GM21526 (cell line): Measurements from ENCODE around the gene EPHA2.
"Not testable (repeated sequence)": the region's sequence is repeated elsewhere in the genome, so short reads cannot be mapped to it uniquely, and the experiment has no call there.

ENCODE experiments used
- ATAC-seq: cut with Tn5 transposase; IDR thresholded peaks from one replicate; pipeline ENCODE4 v1.9.1; 2021; ENCODE audit warnings: moderate library complexity; ENCODE audit not compliant: unreplicated experiment, low FRiP score

The EPHA2 gene

GRCh38 chr1:16155537-16156410, at the start of gene EPHA2:
Gene EPHA2 (minus strand): TSS chr1:16156069. CDS start chr1:16155932, 137 bp downstream.
- no peak for ATAC-seq

- no peak for ATAC-seq
Observed at GRCh38 chr1:16205334-16205671, 49.4 kb upstream of the EPHA2 start.

- ATAC-seq, result no peak
Observed at GRCh38 chr1:16204634-16205333, 48.9 kb upstream of the EPHA2 start.

- ATAC-seq, result no peak
Observed at GRCh38 chr1:16204216-16204615, 48.3 kb upstream of the EPHA2 start.

GRCh38 chr1:16203550-16203949, 47.7 kb upstream of the EPHA2 start:
- ATAC-seq, result no peak

- ATAC-seq, result no peak
Observed at GRCh38 chr1:16202281-16203210, 46.7 kb upstream of the EPHA2 start.

- no peak for ATAC-seq
Observed at GRCh38 chr1:16199700-16200099, 43.8 kb upstream of the EPHA2 start.

GRCh38 chr1:16199157-16199501, 43.3 kb upstream of the EPHA2 start:
- no peak for ATAC-seq

GRCh38 chr1:16198444-16199156, 42.7 kb upstream of the EPHA2 start:
- no peak for ATAC-seq

- no peak for ATAC-seq
Observed at GRCh38 chr1:16196874-16197273, 41.0 kb upstream of the EPHA2 start.

- ATAC-seq, result not testable (repeated sequence)
Observed at GRCh38 chr1:16196139-16196538, 40.3 kb upstream of the EPHA2 start.

GRCh38 chr1:16195518-16195905, 39.6 kb upstream of the EPHA2 start:
- ATAC-seq, result no peak

- ATAC-seq, result no peak
Observed at GRCh38 chr1:16191916-16192546, 36.2 kb upstream of the EPHA2 start.

GRCh38 chr1:16191309-16191708, 35.4 kb upstream of the EPHA2 start:
- no peak for ATAC-seq

GRCh38 chr1:16189921-16190621, 34.2 kb upstream of the EPHA2 start:
- ATAC-seq, result no peak

GRCh38 chr1:16189003-16189402, 33.1 kb upstream of the EPHA2 start:
- no peak for ATAC-seq

- ATAC-seq, result no peak
Observed at GRCh38 chr1:16187748-16188401, 32.0 kb upstream of the EPHA2 start.

- ATAC-seq, result no peak
Observed at GRCh38 chr1:16186655-16187235, 30.9 kb upstream of the EPHA2 start.
